ENCODE measurements around the gene SCN3A. TPM values are rescaled to one million over a fixed set of nuclear protein-coding genes. Genes with fewer than 3 reads are reported as not detected.

The SCN3A gene
- total RNA-seq, 1 donor from 2014 or later, result 0.89 TPM

DNA sequence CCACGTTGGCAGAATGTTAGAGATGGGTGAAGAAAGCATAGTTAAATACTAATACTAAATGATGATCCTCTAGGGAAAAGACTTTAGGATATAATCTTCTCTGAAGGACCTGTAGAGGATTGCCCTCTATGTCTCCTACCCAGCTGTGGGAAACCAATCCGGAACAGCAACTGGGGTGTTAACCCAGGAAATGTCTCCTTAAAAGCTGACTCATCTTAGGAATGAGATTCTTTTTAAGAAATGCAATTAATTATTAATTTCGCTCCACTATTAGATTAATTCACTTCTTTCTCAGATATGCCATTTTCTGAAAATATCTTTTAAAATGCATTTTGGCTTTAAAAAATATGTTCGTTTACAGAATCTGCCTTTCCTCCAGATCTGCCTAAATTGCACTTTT, 7.4 kb downstream of the SCN3A start:
- ATAC-seq (ENCODE audit: poor library complexity) (no peak), DNase-seq (no peak)
- intact Hi-C loops (cut with DNase I), result no loop called here

GRCh38 chr2:165193178-165193777, 10.6 kb downstream of the SCN3A start:
- DNase-seq (no peak), ATAC-seq (ENCODE audit: poor library complexity) (no peak)
- intact Hi-C loops (cut with DNase I), result no loop called here

DNA sequence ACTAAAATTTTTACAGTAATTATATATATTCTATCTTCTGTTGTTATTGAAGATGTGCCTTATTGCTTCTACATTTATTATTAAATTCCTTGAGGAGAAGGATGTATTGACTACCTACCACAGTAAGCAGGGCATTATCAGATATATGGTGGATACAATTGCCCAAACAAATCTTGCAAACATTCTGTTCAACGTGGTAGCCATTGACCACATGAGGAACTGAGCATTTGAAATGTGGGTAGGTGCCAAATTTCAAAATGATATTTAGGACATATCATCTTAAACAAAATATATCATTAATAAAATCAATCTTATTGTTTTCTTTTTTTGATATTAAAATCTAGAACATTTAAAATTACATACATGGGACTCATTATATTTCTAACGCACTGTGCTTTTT, 11.1 kb downstream of the SCN3A start:
- intact Hi-C loops (cut with DNase I), result no loop called here
- DNase-seq (no peak), ATAC-seq (ENCODE audit: poor library complexity) (no peak)

DNA sequence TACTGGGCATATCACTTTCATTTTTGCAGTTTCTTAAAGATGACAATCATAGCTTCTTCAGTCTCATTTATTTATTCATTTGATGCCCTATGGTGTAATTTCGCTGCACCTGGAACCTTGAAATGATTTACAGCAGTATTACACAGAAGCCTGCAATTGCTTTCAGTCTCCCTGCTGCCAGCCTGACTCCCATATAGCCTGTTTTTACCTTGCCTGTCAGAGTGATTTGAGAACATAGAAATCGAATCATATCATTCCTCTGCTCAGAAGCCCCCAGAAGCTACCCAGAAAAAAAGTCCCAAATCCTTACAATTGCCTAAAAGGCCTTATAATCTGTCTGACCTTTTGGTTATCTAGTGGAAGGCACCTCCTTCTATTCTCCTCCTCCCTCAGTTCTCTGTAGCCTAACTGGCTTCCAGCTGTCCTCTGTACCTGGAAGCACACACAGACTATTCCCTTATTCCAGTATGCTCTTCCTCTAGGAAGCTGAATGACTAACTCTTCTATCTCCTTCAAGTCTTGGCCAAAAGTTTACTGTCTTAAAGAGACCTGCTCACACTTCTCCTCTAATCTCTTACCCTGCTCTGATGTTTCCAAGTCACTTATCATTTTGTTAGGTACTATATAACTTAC, 12.6 kb downstream of the SCN3A start:
- DNase-seq, result no peak
- ATAC-seq (ENCODE audit: poor library complexity), result no peak
- intact Hi-C loops (cut with DNase I), result no loop called here

DNA sequence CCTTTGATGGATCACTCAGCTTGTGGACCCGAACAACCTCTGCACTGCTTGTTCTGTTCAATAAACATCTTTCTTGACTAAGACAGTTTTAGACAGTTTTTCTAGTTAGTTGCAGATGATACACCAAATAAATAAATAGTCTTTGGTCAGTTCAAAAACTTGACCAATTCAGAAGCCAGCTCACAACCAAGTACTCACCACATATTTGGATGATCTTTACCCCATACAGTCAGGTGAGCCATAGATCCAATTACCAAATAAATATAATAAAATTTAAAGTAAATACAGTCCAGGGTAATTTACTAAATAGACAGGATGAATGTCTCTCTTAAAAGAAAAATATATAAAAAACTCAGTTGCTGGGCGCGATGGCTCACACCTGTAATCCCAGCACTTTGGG, 18.2 kb downstream of the SCN3A start:
- no peak for DNase-seq
- ATAC-seq (ENCODE audit: poor library complexity), result no peak
- intact Hi-C loops (cut with DNase I), result no loop called here

DNA sequence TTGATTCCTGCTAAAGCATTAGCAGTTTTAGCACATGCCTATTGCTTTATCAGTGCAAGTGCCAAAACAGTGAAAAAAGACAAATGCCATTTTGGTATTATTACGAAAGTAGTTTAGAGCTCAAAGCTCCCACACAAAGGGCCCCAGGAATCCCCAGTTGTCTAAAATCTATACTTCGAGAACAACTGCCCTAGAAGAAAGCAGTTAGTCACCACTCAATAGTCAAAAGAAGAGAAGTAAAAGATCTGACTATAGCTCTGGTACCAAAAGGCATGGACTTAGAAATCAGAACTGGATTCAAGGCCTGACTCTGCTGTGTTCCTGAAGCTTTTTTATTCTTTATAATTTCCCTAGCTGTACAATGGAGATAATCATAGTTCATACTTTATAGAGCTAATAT, 21.8 kb downstream of the SCN3A start:
- intact Hi-C loops (cut with DNase I), result no loop called here
- ATAC-seq (ENCODE audit: poor library complexity) (no peak), DNase-seq (no peak)

DNA sequence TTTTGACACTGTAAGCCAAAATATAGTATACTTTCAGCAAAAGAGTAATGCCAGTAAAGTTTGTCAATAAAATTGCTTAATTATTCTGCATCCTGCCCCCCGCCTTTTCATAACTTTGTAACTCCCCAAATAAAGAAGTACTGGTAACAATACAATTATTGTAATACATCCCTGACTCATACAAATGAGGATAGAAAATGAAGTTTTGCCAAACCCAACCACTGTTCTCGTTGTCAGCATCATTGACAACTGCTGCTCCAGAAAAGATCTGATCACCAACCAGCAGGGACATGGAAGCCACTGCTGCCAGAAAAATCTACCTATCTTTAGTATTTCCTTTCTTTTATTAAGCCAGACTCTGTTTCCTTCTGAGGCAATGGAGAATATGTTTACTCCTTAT, 27.1 kb downstream of the SCN3A start:
- no peak for DNase-seq
- no peak for ATAC-seq (ENCODE audit: poor library complexity)
- intact Hi-C loops (cut with DNase I), result no loop called here

- ATAC-seq (ENCODE audit: poor library complexity) (no peak), DNase-seq (no peak)
- intact Hi-C loops (cut with DNase I), result no loop called here
These were observed 30.6 kb downstream of the SCN3A start for GRCh38 chr2:165173215-165173614.

DNA sequence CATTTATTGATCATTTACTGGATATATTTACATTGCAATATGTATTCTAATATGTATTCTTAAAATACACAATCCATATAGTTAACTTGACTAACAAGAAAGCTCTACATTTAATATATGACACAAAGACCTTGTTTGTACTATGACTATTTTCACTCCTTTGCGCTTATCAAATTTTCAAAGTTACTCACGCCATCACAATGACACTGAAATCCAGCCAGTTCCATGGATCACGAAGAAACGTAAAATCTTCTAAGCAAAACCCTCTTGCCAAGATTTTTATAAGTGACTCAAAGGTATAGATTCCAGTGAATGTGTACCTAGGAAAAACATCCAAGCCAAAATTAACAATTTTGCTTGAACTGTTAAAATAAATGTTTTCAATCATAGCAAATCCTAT, 39.6 kb downstream of the SCN3A start:
- no peak for DNase-seq
- intact Hi-C loops (cut with DNase I), result no loop called here
- ATAC-seq (ENCODE audit: poor library complexity), result no peak

DNA sequence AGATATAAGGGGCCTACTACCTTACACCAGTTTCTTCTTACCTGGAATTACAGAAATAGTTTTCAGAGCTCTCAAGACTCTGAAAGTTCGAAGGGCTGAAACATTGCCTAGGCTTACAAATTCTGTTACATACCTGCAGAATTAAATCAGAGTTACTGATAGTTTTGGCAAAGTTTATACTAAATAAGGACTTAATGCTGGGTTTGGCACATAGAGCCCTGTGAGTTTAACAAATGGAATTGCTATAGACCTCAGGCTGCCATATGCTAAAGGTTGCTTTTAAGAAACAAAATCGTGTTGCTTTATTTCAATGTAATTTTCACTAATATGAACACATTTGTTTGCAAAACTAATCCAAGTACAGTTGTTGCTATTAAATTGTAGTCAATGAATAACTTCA, 40.1 kb downstream of the SCN3A start:
- no peak for ATAC-seq (ENCODE audit: poor library complexity)
- DNase-seq, result no peak
- intact Hi-C loops (cut with DNase I), result no loop called here

DNA sequence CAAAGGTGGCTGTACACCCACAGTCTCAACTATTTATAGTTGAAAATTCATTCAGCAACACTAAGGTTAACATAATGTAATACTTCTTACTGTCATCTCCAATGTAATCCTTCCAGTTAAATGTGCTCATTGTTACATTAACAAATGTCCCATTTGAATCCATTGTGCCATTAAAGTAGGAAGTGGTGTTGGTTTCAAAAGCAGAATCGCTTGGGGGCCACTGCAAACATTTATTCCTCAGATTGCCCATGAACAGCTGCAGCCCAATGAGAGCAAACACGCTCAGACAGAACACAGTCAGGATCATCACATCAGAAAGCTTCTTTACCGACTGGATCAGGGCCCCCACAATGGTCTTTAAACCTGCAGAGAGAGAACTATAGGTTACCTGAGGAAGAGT, 41.4 kb downstream of the SCN3A start:
- no peak for ATAC-seq (ENCODE audit: poor library complexity)

DNA sequence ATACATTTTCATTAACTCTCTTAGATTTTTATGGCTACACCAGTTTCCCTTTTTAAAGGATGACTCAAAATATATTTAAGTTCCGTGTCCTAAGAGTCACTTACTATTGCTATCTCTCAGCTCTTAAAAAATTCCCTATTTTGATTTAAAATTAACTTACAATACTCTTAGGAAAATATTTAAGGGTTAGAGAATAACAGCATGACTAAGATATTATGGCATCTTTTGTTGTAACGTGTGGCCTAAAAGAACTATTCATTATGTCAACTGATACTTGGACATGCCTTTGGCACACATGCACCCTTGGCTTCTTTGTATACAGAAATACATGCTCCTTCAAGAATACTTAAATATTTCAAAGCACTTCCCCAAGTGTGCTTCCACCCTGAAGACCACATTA, 42.3 kb downstream of the SCN3A start:
- ATAC-seq (ENCODE audit: poor library complexity), result no peak
- intact Hi-C loops (cut with DNase I), result no loop called here

More for the DNA sequence above, 41.4 kb downstream of the SCN3A start:
- DNase-seq, result no peak
- intact Hi-C loops (cut with DNase I), result no loop called here

DNA sequence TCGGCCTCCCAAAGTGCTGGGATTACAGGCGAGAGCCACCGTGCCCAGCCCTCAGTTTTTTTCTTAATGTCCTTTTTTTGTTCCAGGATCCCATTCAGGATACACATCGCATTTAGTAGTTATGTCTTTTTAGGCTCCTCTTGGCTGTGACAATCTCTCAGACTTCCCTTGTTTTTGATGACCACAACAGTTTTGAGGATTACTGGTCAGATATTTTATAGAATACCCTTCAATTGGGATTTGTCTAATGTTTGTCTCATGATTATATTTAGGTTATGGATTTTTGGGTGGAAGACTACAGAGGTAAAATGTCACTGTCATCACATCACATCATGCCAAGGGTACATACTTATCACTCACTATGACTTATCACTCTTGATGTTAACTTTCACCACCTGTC, 46.7 kb downstream of the SCN3A start:
- ATAC-seq (ENCODE audit: poor library complexity) (no peak), DNase-seq (no peak)
- intact Hi-C loops (cut with DNase I), result no loop called here

More for the DNA sequence above, 42.3 kb downstream of the SCN3A start:
- DNase-seq, result no peak

- no peak for DNase-seq
- no peak for ATAC-seq (ENCODE audit: poor library complexity)
These were observed 48.7 kb downstream of the SCN3A start for GRCh38 chr2:165155152-165155551.

GRCh38 chr2:165149439-165149838, 54.4 kb downstream of the SCN3A start:
- ATAC-seq (ENCODE audit: poor library complexity) (no peak), DNase-seq (no peak)
- intact Hi-C loops (cut with DNase I), result no loop called here

More at GRCh38 chr2:165155152-165155551, 48.7 kb downstream of the SCN3A start:
- intact Hi-C loops (cut with DNase I), result no loop called here

DNA sequence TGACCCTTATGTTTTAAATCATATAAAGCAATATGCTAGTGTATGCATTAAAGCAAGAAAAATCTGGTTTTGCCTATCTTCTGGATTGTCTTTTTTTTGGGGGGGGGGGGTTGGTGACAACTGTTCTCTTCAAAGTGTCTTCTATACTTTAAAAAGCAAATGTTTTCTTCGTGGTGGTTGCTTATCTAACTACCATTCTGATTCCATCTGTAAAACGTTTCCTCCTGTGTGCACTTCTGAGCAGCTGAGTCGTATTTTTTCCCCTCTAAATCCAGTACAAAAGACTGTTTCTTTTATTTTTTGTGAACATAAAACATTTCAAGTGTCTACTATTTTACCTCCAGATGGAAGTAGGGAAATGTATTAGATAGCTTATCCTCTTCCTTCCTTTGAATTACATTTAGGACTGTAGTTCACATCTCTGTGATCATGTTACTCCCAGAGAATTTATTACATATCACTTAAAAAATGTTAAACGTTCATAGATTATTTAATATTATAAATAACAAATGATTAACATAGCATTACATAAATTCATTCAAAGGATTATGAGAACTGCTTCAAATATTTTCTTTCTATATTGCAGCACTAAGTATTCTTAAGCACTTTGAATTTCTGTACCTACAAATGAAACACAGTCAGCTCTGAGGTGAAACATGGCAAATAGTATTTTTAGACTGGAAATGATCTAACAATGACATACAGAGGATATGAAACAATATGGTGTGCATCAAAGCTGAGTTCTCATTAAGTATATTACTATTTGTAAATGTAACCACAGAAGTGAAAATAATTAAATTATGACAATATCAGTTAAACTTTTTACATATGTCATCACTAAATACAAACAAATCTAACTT, 56.4 kb downstream of the SCN3A start:
- intact Hi-C loops (cut with DNase I), result no loop called here
- ATAC-seq (ENCODE audit: poor library complexity), result no peak
- DNase-seq, result no peak

DNA sequence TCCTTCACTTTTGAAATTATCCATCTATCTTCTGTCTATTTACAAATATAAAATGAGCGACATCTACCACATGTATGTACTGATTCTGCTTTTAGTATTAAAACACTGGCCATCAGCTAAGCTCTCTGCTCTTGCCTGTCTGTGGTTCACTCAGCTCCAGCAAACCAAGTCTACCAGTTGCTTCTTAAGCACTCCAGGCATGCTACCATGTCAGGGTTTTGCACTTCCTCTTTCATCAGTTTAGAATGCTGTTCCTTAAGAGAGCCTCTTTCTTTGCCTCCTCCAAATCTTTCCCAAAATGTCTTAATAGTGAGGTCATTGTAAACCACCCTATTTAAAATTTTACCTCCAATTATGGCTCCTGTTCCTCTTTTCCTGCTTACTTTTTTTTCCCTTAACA, 59.5 kb downstream of the SCN3A start:
- DNase-seq (no peak), ATAC-seq (ENCODE audit: poor library complexity) (no peak)
- intact Hi-C loops (cut with DNase I), result no loop called here

GRCh38 chr2:165141601-165142354, 62.1 kb downstream of the SCN3A start:
- intact Hi-C loops (cut with DNase I), result no loop called here
- no peak for ATAC-seq (ENCODE audit: poor library complexity)
- no peak for DNase-seq

- ATAC-seq (ENCODE audit: poor library complexity) (no peak), DNase-seq (no peak)
- intact Hi-C loops (cut with DNase I), result no loop called here
These were observed 77.6 kb downstream of the SCN3A start for GRCh38 chr2:165126244-165126643.

All from Right ventricle myocardium superior (tissue), 1 donor.